Measurements from ENCODE around the gene KCTD12.

GRCh38 chr13:76883236-76883635, 3.0 kb downstream of the KCTD12 start:
- TF ChIP-seq MAX (IDR thresholded peaks at IDR 0.05; ENCODE audit: insufficient read depth, insufficient read length) = no peak
- no peak for TF ChIP-seq CTCF (IDR thresholded peaks at IDR 0.05; ENCODE audit: extremely low read depth in 1 of 2, insufficient read depth in 1 of 2, low read depth in 1 of 2, low read length in 2 of 2)
- TF ChIP-seq POLR2AphosphoS5 (IDR thresholded peaks at IDR 0.05; ENCODE audit: insufficient read depth, low read depth, low read length) = no peak
- TF ChIP-seq EZH2 (IDR thresholded peaks at IDR 0.05; ENCODE audit: borderline replicate concordance, low read depth, low read length, severe bottlenecking) = no peak
- TF ChIP-seq POLR2A (IDR thresholded peaks at IDR 0.05; ENCODE audit: low read depth, low read length) = no peak
- TF ChIP-seq GATA2 (IDR thresholded peaks at IDR 0.05; ENCODE audit: insufficient read depth, insufficient read length, low read depth, low read length) = no peak
- TF ChIP-seq JUN (IDR thresholded peaks at IDR 0.05; ENCODE audit: borderline replicate concordance, insufficient read depth, insufficient read length, low read depth) = no peak
- no peak for TF ChIP-seq FOS (IDR thresholded peaks at IDR 0.05; ENCODE audit: borderline replicate concordance, insufficient read depth, low read length)
- TF ChIP-seq MYC (IDR thresholded peaks at IDR 0.05; ENCODE audit: low read depth, low read length) = no peak

Measured in endothelial cell of umbilical vein (primary cell).